K562 (cell line): ENCODE results near the gene TLE4. TPM values are rescaled to one million over a fixed set of nuclear protein-coding genes. Genes with fewer than 3 reads are reported as not detected.

Experiments
- ATAC-seq: fragments of 200-7000 bp; cut with Tn5 transposase; 3 replicates; pipeline ENCODE4 v1.9.1; 2020; ENCODE audit warnings: moderate library complexity
- BruUV-seq: library from RNA; stranded (reverse); fragments of 400-500 nt; replicated peaks from 2 replicates; lab custom pipeline; 2021; lab: Mats Ljungman, UMichigan
- CTCF ChIA-PET: fragments of 300-600 bp; formaldehyde crosslinking; extraction: SDS; loops from one replicate; lab custom pipeline; 2021; ENCODE audit warnings: low intra/inter-chr PET ratio; lab: Yijun Ruan, JAX
- POLR2A ChIA-PET: fragments of 300-600, 350-650 bp; sonication (Branson Sonifier 250); formaldehyde crosslinking; extraction: SDS; loops from one replicate; lab custom pipeline; 2021; ENCODE audit warnings: antibody characterized with exemption, inconsistent platforms; lab: Yijun Ruan, JAX
- DNase-seq, 4 experiments: peaks; one replicate each; pipeline versions ENCODE4 v3.0.0 to v3.0.0-alpha.2; 2011 to 2018; ENCODE audit warnings: low spot score in 3 of 4, mixed read lengths in 3 of 4; ENCODE audit errors: extremely low read depth in 1 of 4
- FAIRE-seq: peaks from 2 replicates; lab custom pipeline; 2011; peaks lifted over from hg19 to GRCh38; lab: Jason Lieb, UNC
- H2AFZ ChIP-seq: 2 replicates; pipeline ENCODE4 v1.6.0; 2011; ENCODE audit warnings: low read depth, low read length, control low read depth, inconsistent platforms
- H3K27ac ChIP-seq: fragments of 200-600 bp; 3 replicates; pipeline ENCODE4 v1.8.0; 2011; ENCODE audit warnings: low read depth, mild to moderate bottlenecking, control low read depth, inconsistent platforms, low read length, moderate library complexity, mixed read lengths; ENCODE audit errors: extremely low read depth
- H3K27me3 ChIP-seq, 2 experiments: fragments of 300-600 bp in 1 of 2; 2 replicates in 1 of 2; 3 replicates in 1 of 2; pipeline versions ENCODE4 v1.6.0 to v1.8.0; 2011; ENCODE audit warnings: inconsistent platforms in 2 of 2, low read length in 2 of 2, mild to moderate bottlenecking in 1 of 2, mixed read lengths in 1 of 2, moderate library complexity in 1 of 2; ENCODE audit not compliant: control insufficient read depth in 2 of 2, insufficient read depth in 2 of 2
- H3K36me3 ChIP-seq: fragments of 300-600 bp; 3 replicates; pipeline ENCODE4 v1.8.0; 2011; ENCODE audit warnings: mild to moderate bottlenecking, low read length, inconsistent platforms; ENCODE audit not compliant: control insufficient read depth, insufficient read depth
- H3K4me1 ChIP-seq, 2 experiments: fragments of 200-600 bp in 1 of 2; replicated peaks in 1 of 2; 2 replicates in 1 of 2; 3 replicates in 1 of 2; pipeline versions ENCODE4 v1.5.1 to v1.8.0; 2011; ENCODE audit warnings: inconsistent platforms in 2 of 2, low read length in 2 of 2, mild to moderate bottlenecking in 1 of 2, mixed read lengths in 1 of 2, moderate library complexity in 1 of 2; ENCODE audit not compliant: control insufficient read depth in 2 of 2, insufficient read depth in 2 of 2
- H3K4me2 ChIP-seq: 2 replicates; pipeline ENCODE4 v1.6.1; 2011; ENCODE audit warnings: low read length, control low read depth, inconsistent platforms, mixed read lengths; ENCODE audit not compliant: insufficient read depth
- H3K4me3 ChIP-seq: fragments of 200-600 bp; sonication (generic), shearing (Covaris generic); 2 replicates; pipeline ENCODE4 v1.5.1; 2016; ENCODE audit warnings: control low read depth, inconsistent platforms
- H3K79me2 ChIP-seq: fragments of 200-600 bp; 3 replicates; pipeline ENCODE4 v1.8.0; 2011; ENCODE audit warnings: low read length, inconsistent platforms; ENCODE audit not compliant: control insufficient read depth, insufficient read depth
- H3K9ac ChIP-seq, 2 experiments: 2 replicates each; pipeline versions ENCODE4 v1.6.0 to v1.6.1; 2011; ENCODE audit warnings: low read depth in 2 of 2, low read length in 2 of 2, control low read depth in 1 of 2, inconsistent platforms in 1 of 2, mild to moderate bottlenecking in 1 of 2, mixed read lengths in 1 of 2; ENCODE audit not compliant: insufficient read depth in 1 of 2
- H3K9me1 ChIP-seq: one replicate; pipeline ENCODE4 v1.6.0; 2011; ENCODE audit warnings: inconsistent platforms, mild to moderate bottlenecking, low read length, moderate library complexity; ENCODE audit not compliant: control insufficient read depth, insufficient read depth
- H3K9me3 ChIP-seq: replicated peaks from 2 replicates; pipeline ENCODE4 v1.5.1; 2011; ENCODE audit warnings: low read depth, low read length, inconsistent platforms; ENCODE audit not compliant: control insufficient read depth, insufficient read depth
- H4K20me1 ChIP-seq: replicated peaks from 2 replicates; pipeline ENCODE4 v1.6.1; 2011; ENCODE audit warnings: low read length, inconsistent platforms, mixed read lengths; ENCODE audit not compliant: control insufficient read depth, insufficient read depth
- CAMTA2 ChIP-seq: fragments of 250-450 bp; sonication (Bioruptor Pico); conservative IDR thresholded peaks from 2 replicates; pipeline ENCODE4 v1.5.1; 2022
- CCNT2 ChIP-seq: IDR thresholded peaks from 2 replicates; pipeline ENCODE4 v1.6.1; 2011; ENCODE audit warnings: borderline replicate concordance, low read depth, mild to moderate bottlenecking, moderate library complexity, mixed read lengths, low read length; ENCODE audit not compliant: insufficient read length; ENCODE audit errors: extremely low read depth
- CXXC5 ChIP-seq: fragments of 250-450 bp; sonication (Bioruptor Pico); IDR thresholded peaks from 2 replicates; pipeline ENCODE4 v1.8.0; 2022; ENCODE audit warnings: inconsistent platforms, mild to moderate bottlenecking, moderate library complexity
- ERF ChIP-seq: fragments of 450-650 bp; formaldehyde crosslinking; IDR thresholded peaks from 2 replicates; pipeline ENCODE4 v1.4.0; 2020; ENCODE audit warnings: mild to moderate bottlenecking, mixed read lengths
- KDM2B ChIP-seq: fragments of 250-450 bp; sonication (Bioruptor Pico); IDR thresholded peaks from 2 replicates; pipeline ENCODE4 v1.8.0; 2021; ENCODE audit warnings: mild to moderate bottlenecking, moderate library complexity
- NCOA4 ChIP-seq: fragments of 450-650 bp; IDR thresholded peaks from 2 replicates; pipeline ENCODE4 v1.6.1; 2018; ENCODE audit warnings: mild to moderate bottlenecking; ENCODE audit not compliant: partially characterized antibody
- POLR2H ChIP-seq: IDR thresholded peaks from 2 replicates; pipeline ENCODE4 v1.6.1; 2016; ENCODE audit warnings: missing genetic modification characterization, low read depth, mild to moderate bottlenecking, control low read depth, missing compliant biosample characterization, moderate library complexity
- TEAD4 ChIP-seq, 2 experiments: sonication (generic) in 1 of 2; formaldehyde crosslinking in 1 of 2; IDR thresholded peaks; 2 replicates each; pipeline versions ENCODE4 v1.6.1 to v1.8.0; 2012 to 2022; ENCODE audit warnings: borderline replicate concordance in 1 of 2, inconsistent platforms in 1 of 2, low read length in 1 of 2, mild to moderate bottlenecking in 1 of 2, missing genetic modification reagents in 1 of 2
- ZNF146 ChIP-seq: IDR thresholded peaks from one replicate; pipeline ENCODE4 v1.6.1; 2018; ENCODE audit warnings: missing compliant biosample characterization; ENCODE audit not compliant: unreplicated experiment
- ZNF41 ChIP-seq: fragments of 250-450 bp; sonication (Bioruptor Pico); conservative IDR thresholded peaks from 2 replicates; pipeline ENCODE4 v1.4.0; 2020; ENCODE audit warnings: mild to moderate bottlenecking
- ZNF586 ChIP-seq: fragments of 450-650 bp; formaldehyde crosslinking; conservative IDR thresholded peaks from 2 replicates; pipeline ENCODE4 v1.4.0; 2020; ENCODE audit warnings: mild to moderate bottlenecking, moderate library complexity
- ZSCAN32 ChIP-seq: fragments of 450-650 bp; formaldehyde crosslinking; IDR thresholded peaks from 2 replicates; pipeline ENCODE4 v1.4.0; 2020; ENCODE audit warnings: mild to moderate bottlenecking, moderate library complexity
- WGBS: fragments of 100-300 bp; shearing (Covaris generic); methylation state at CpG from one replicate; pipeline ENCODE4 v1.1.6; 2016; ENCODE audit warnings: low coverage, mixed read lengths; ENCODE audit not compliant: insufficient coverage; ENCODE audit errors: missing lambda C conversion rate; 5-methylcytosine and 5-hydroxymethylcytosine counted together
- in situ Hi-C: fragments of 300-500 bp; cut with MboI; formaldehyde crosslinking; loops from 4 replicates; pipeline ENCODE4 v1.15.0; 2018; ENCODE audit warnings: inconsistent platforms, mixed read lengths
- intact Hi-C: fragments of 100-400 bp; cut with micrococcal nuclease; formaldehyde crosslinking; loops from 2 replicates; pipeline ENCODE4 v1.14.2; 2022
- polyA plus RNA-seq, 8 experiments: library from polyadenylated mRNA; depleted of rRNA in 4 of 8; stranded (reverse) in 5 of 8; unstranded in 3 of 8; fragments of >200 nt; fragmentation: Nextera tagmentation in 2 of 8; fragmentation: Illumina TruSeq in 1 of 8; extraction: Ambion mirVana in 2 of 8; extraction: Trizol in 1 of 8; gene quantifications; 2 replicates each; pipeline versions ENCODE4 v1.2.1 to v1.2.3, GENCODE V29; 2011 to 2014; ENCODE audit warnings: inconsistent platforms in 1 of 8, missing spikeins in 1 of 8
- total RNA-seq, 7 experiments: library from RNA; depleted of rRNA in 6 of 7; stranded (reverse); fragments of >200 nt in 6 of 7; fragmentation: Illumina TruSeq in 2 of 7; extraction: Trizol in 2 of 7; gene quantifications; 2 replicates each; pipeline versions ENCODE4 v1.2.1 to v1.2.3, GENCODE V29; 2011 to 2021; ENCODE audit warnings: low replicate concordance in 1 of 7
- TF ChIP-seq, protein P1 (sequence below): fragments of 250-450 bp; sonication (Bioruptor Pico); IDR thresholded peaks from 2 replicates; pipeline ENCODE4 v1.8.0; 2021; ENCODE audit warnings: moderate library complexity, mild to moderate bottlenecking, inconsistent platforms
- TF ChIP-seq, protein P2 (sequence below): sonication (generic); formaldehyde crosslinking; IDR thresholded peaks from 2 replicates; pipeline ENCODE4 v1.8.0; 2022; ENCODE audit warnings: missing genetic modification reagents, mild to moderate bottlenecking, moderate library complexity, borderline replicate concordance

The TLE4 gene
- total and polyA plus RNA-seq, 9 of the 15 experiments (the other 6 are each of a cell fraction or from before 2014, with no cell fraction given): 1.1 to 8.8 (median 5.7) TPM

- TF ChIP-seq ERF (CRISPR knock-in tag): no peak
Measured at GRCh38 chr9:79551586-79551985, 20.2 kb upstream of the TLE4 start (continued).

DNA sequence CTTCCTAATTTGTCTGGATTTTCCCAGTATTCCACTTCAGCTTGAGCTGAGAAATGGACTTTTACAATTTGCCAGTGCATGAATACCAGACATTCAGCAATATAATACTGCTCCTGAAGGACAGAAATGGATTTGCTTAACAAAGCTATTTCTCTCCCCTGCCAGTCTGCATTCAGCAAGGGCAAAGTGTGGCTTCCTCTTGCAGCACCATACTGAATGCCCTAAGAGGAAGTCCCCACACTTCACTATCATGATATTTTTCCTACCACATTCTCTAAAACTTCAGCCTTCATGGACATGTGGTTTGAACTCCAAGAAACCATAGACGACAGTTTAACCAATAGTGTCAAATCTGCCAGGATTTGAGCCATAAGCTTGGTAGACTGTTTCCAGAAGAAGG lies 19.8 kb upstream of the TLE4 start:
- in situ Hi-C loops: no loop called here
- ATAC-seq: no peak
- no peak overlapping the region for H3K27ac ChIP-seq
- no peaks in the 10 kb centered on the region for H4K20me1 ChIP-seq
- no peak for DNase-seq
- intact Hi-C loops: no loop called here
- BruUV-seq: no TSS peak
- no peak for FAIRE-seq
- WGBS: 0% methylated on average over 1 of the region's 1 CpG
- H3K9me1 ChIP-seq: no peaks in the 10 kb centered on the region
- H3K9ac ChIP-seq: no peak overlapping the region
- H3K4me1 ChIP-seq: no peaks in the 10 kb centered on the region
- no peaks in the 10 kb centered on the region for H3K9me3 ChIP-seq
- TF ChIP-seq ZNF41 (CRISPR knock-in tag): no peak
- ChIA-PET CTCF (no interaction called here), POLR2A (no interaction called here)
- H3K27me3 ChIP-seq: no peaks in the 10 kb centered on the region
- no peaks in the 10 kb centered on the region for H3K79me2 ChIP-seq
- H3K4me2 ChIP-seq: no peak overlapping the region
- H2AFZ ChIP-seq: no peak overlapping the region
- H3K4me3 ChIP-seq: no peak overlapping the region
- H3K36me3 ChIP-seq: no peaks in the 10 kb centered on the region

- CTCF ChIA-PET: no interaction called here
- TF ChIP-seq CXXC5 (CRISPR knock-in tag) (no peak), POLR2H (no peak), CCNT2 (no peak), NCOA4 (no peak), ZNF586 (CRISPR knock-in tag) (no peak), TEAD4 (IDR thresholded peaks at IDR 0.05; ENCODE audit: low read length) (no peak), TEAD4 (CRISPR knock-in tag; IDR thresholded peaks at IDR 0.05; ENCODE audit: borderline replicate concordance) (no peak), CAMTA2 (CRISPR knock-in tag) (no peak), KDM2B (CRISPR knock-in tag) (no peak), ZSCAN32 (CRISPR knock-in tag) (no peak), ZNF146 (no peak)
- TF ChIP-seq, protein P1, sequence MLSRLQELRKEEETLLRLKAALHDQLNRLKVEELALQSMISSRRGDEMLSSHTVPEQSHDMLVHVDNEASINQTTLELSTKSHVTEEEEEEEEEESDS (CRISPR knock-in tag): no peak
- TF ChIP-seq, protein P2, sequence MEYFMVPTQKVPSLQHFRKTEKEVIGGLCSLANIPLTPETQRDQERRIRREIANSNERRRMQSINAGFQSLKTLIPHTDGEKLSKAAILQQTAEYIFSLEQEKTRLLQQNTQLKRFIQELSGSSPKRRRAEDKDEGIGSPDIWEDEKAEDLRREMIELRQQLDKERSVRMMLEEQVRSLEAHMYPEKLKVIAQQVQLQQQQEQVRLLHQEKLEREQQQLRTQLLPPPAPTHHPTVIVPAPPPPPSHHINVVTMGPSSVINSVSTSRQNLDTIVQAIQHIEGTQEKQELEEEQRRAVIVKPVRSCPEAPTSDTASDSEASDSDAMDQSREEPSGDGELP (CRISPR knock-in tag): no peak
Measured at GRCh38 chr9:79555474-79556089, 16.2 kb upstream of the TLE4 start.

More at GRCh38 chr9:79555474-79556089, 16.2 kb upstream of the TLE4 start:
- no peak for DNase-seq
- intact Hi-C loops: no loop called here
- H3K27ac ChIP-seq: no peak overlapping the region
- no peaks in the 10 kb centered on the region for H3K4me1 ChIP-seq
- H2AFZ ChIP-seq: no peak overlapping the region
- no peak overlapping the region for H3K4me3 ChIP-seq
- in situ Hi-C loops: no loop called here
- H3K27me3 ChIP-seq: no peaks in the 10 kb centered on the region
- no peaks in the 10 kb centered on the region for H3K9me1 ChIP-seq
- no peaks in the 10 kb centered on the region for H3K9me3 ChIP-seq
- POLR2A ChIA-PET: no interaction called here
- no peak for FAIRE-seq
- no peaks in the 10 kb centered on the region for H3K79me2 ChIP-seq
- H4K20me1 ChIP-seq: no peaks in the 10 kb centered on the region
- ATAC-seq: no peak
- no peak overlapping the region for H3K9ac ChIP-seq
- H3K4me2 ChIP-seq: no peak overlapping the region
- BruUV-seq: no TSS peak
- no peaks in the 10 kb centered on the region for H3K36me3 ChIP-seq
- WGBS: 1% methylated on average over 5 of the region's 5 CpGs
